ENCODE measurements around the gene GRIK1.

GRIK1 gene

GRCh38 chr21:29726044-29726443 lies 213.8 kb downstream of the GRIK1 start (continued):
- no peak for TF ChIP-seq ZNF280D (tag by site-specific recombination; IDR thresholded peaks at IDR 0.05)
- TF ChIP-seq ZNF664 (tag by site-specific recombination; IDR thresholded peaks at IDR 0.05) = no peak
- no peak for TF ChIP-seq KLF9 (tag by site-specific recombination; IDR thresholded peaks at IDR 0.05; ENCODE audit: low read depth)
- TF ChIP-seq ZNF350 (tag by site-specific recombination; IDR thresholded peaks at IDR 0.05) = no peak
- no peak for TF ChIP-seq YY2 (tag by site-specific recombination; IDR thresholded peaks at IDR 0.05)
- TF ChIP-seq ZNF2 (tag by site-specific recombination; IDR thresholded peaks at IDR 0.05) = no peak
- TF ChIP-seq, protein P1, sequence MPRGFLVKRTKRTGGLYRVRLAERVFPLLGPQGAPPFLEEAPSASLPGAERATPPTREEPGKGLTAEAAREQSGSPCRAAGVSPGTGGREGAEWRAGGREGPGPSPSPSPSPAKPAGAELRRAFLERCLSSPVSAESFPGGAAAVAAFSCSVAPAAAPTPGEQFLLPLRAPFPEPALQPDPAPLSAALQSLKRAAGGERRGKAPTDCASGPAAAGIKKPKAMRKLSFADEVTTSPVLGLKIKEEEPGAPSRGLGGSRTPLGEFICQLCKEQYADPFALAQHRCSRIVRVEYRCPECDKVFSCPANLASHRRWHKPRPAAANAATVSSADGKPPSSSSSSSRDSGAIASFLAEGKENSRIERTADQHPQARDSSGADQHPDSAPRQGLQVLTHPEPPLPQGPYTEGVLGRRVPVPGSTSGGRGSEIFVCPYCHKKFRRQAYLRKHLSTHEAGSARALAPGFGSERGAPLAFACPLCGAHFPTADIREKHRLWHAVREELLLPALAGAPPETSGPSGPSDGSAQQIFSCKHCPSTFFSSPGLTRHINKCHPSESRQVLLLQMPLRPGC (tag by site-specific recombination; IDR thresholded peaks at IDR 0.05) = no peak
- TF ChIP-seq, protein P2, sequence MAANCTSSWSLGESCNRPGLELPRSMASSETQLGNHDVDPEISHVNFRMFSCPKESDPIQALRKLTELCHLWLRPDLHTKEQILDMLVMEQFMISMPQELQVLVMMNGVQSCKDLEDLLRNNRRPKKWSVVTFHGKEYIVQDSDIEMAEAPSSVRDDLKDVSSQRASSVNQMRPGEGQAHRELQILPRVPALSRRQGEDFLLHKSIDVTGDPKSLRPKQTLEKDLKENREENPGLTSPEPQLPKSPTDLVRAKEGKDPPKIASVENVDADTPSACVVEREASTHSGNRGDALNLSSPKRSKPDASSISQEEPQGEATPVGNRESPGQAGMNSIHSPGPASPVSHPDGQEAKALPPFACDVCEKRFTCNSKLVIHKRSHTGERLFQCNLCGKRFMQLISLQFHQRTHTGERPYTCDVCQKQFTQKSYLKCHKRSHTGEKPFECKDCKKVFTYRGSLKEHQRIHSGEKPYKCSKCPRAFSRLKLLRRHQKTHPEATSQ (tag by site-specific recombination; IDR thresholded peaks at IDR 0.05) = no peak

DNA sequence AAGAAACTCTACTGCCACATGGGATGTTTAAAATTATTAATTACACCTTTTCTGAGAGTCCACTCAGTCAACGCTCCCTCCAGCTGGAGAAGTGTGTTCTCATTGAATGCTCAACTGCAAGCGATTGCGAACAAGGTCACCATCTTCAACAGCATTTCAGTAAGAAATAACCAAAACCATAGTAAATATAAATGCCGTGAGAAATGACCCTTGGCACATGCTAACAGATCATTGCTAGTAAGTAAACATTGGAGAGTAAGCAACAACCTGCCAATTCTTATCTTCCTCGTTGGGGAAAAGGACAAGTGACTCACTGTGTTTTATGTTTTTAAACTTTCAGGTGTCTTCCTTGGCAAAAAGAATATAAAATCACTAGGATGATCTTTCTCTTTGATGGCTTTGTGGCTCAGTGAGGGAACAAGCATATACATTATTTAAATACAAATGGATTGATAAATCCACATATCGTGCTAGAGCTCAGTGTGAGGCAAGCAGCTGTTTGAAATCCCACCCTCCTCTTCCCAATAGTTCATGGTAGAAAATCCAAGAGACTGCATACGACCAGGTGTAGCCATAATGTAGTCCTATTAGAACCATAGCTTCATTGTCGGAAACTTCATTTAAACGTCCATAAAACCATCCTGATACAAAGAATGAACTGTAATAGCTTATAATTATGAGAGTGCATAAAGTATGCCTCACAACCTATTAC lies 214.6 kb downstream of the GRIK1 start:
- no peak for TF ChIP-seq ZNF692 (tag by site-specific recombination; IDR thresholded peaks at IDR 0.05)
- TF ChIP-seq ZNF785 (tag by site-specific recombination; IDR thresholded peaks at IDR 0.05) = no peak
- no peak for TF ChIP-seq ZNF473 (tag by site-specific recombination; IDR thresholded peaks at IDR 0.05)
- TF ChIP-seq ZNF600 (tag by site-specific recombination; IDR thresholded peaks at IDR 0.05) = no peak
- TF ChIP-seq, protein P3, sequence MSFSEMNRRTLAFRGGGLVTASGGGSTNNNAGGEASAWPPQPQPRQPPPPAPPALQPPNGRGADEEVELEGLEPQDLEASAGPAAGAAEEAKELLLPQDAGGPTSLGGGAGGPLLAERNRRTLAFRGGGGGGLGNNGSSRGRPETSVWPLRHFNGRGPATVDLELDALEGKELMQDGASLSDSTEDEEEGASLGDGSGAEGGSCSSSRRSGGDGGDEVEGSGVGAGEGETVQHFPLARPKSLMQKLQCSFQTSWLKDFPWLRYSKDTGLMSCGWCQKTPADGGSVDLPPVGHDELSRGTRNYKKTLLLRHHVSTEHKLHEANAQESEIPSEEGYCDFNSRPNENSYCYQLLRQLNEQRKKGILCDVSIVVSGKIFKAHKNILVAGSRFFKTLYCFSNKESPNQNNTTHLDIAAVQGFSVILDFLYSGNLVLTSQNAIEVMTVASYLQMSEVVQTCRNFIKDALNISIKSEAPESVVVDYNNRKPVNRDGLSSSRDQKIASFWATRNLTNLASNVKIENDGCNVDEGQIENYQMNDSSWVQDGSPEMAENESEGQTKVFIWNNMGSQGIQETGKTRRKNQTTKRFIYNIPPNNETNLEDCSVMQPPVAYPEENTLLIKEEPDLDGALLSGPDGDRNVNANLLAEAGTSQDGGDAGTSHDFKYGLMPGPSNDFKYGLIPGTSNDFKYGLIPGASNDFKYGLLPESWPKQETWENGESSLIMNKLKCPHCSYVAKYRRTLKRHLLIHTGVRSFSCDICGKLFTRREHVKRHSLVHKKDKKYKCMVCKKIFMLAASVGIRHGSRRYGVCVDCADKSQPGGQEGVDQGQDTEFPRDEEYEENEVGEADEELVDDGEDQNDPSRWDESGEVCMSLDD (tag by site-specific recombination; IDR thresholded peaks at IDR 0.05) = no peak
- TF ChIP-seq ZNF324 (tag by site-specific recombination; IDR thresholded peaks at IDR 0.05) = no peak
- CTCF ChIA-PET = no interaction called here
- H3K9me3 ChIP-seq (ENCODE audit: control insufficient read depth, insufficient read depth, low read depth, low read length) = no peaks in the 10 kb centered on the region
- POLR2A ChIA-PET = no interaction called here
- H3K36me3 ChIP-seq (ENCODE audit: control insufficient read depth in 2 of 2, insufficient read depth in 1 of 2, low read length in 2 of 2) = no peaks in the 10 kb centered on the region
- H3K4me1 ChIP-seq (ENCODE audit: control insufficient read depth, insufficient read depth, low read length) = no peaks in the 10 kb centered on the region
- H3K27ac ChIP-seq (ENCODE audit: extremely low read depth, low read depth, low read length) = no peak overlapping the region
- no peak overlapping the region for H3K4me3 ChIP-seq (ENCODE audit: low read depth, low read length)
